ENCODE results near the gene TRIM56. TPM values are rescaled to one million over a fixed set of nuclear protein-coding genes. Genes with fewer than 3 reads are reported as not detected.

Gene TRIM56
- total and polyA plus RNA-seq, 2 of the 13 experiments (the other 11 are each of a cell fraction or from before 2014, with no cell fraction given) = 3.2 to 7.1 TPM

DNA sequence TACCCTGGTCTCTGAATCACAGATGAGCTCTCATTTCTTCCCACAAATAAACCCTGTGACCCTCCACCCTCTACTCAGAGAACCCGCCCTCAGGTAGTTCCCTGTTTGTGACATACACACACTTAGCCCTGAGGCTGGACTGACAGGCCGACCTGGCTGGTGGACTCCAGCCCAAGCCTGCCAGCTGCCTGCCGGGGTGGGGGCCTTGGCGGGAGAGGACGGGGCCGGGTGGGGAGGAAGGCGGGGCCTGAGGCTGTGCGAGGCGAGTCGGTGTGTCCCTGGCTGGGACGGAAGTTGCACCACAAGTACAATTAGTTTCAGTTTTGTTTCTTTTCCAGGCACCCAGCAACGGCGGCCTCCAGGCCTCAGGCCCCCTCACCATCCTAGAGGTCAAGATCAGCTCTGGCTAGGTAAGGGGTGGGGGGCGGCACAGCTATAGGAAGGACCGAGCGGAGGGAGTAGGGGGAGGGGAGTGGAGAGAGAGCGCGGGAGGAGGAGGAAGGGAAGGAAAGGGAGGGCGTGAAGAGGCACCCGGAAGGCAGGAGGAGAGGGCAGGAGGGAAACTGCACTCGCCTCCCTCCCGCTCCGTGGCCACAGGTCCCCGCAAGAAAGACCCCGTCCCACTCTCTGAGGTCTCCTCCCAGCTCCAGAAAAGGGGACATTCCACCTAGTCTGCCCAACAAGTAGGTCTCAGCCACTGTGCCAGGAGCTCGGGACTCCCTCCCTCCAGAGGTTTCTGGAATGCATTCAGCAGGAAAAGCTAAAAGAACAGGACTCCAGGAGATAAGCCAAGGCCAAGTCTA, at the start of gene TRIM56 (continued):
- TF ChIP-seq, protein P1, sequence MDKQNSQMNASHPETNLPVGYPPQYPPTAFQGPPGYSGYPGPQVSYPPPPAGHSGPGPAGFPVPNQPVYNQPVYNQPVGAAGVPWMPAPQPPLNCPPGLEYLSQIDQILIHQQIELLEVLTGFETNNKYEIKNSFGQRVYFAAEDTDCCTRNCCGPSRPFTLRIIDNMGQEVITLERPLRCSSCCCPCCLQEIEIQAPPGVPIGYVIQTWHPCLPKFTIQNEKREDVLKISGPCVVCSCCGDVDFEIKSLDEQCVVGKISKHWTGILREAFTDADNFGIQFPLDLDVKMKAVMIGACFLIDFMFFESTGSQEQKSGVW (CRISPR knock-in tag; IDR thresholded peaks at IDR 0.05; ENCODE audit: borderline replicate concordance) = no peak
- no peak for TF ChIP-seq ETV6 (CRISPR knock-in tag; conservative IDR thresholded peaks at IDR 0.05)
- no peak for TF ChIP-seq ZNF737 (CRISPR knock-in tag; IDR thresholded peaks at IDR 0.05; ENCODE audit: borderline replicate concordance)
- TF ChIP-seq, protein P2, sequence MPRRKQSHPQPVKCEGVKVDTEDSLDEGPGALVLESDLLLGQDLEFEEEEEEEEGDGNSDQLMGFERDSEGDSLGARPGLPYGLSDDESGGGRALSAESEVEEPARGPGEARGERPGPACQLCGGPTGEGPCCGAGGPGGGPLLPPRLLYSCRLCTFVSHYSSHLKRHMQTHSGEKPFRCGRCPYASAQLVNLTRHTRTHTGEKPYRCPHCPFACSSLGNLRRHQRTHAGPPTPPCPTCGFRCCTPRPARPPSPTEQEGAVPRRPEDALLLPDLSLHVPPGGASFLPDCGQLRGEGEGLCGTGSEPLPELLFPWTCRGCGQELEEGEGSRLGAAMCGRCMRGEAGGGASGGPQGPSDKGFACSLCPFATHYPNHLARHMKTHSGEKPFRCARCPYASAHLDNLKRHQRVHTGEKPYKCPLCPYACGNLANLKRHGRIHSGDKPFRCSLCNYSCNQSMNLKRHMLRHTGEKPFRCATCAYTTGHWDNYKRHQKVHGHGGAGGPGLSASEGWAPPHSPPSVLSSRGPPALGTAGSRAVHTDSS (CRISPR knock-in tag; conservative IDR thresholded peaks at IDR 0.05) = no peak
- TF ChIP-seq, protein P3, sequence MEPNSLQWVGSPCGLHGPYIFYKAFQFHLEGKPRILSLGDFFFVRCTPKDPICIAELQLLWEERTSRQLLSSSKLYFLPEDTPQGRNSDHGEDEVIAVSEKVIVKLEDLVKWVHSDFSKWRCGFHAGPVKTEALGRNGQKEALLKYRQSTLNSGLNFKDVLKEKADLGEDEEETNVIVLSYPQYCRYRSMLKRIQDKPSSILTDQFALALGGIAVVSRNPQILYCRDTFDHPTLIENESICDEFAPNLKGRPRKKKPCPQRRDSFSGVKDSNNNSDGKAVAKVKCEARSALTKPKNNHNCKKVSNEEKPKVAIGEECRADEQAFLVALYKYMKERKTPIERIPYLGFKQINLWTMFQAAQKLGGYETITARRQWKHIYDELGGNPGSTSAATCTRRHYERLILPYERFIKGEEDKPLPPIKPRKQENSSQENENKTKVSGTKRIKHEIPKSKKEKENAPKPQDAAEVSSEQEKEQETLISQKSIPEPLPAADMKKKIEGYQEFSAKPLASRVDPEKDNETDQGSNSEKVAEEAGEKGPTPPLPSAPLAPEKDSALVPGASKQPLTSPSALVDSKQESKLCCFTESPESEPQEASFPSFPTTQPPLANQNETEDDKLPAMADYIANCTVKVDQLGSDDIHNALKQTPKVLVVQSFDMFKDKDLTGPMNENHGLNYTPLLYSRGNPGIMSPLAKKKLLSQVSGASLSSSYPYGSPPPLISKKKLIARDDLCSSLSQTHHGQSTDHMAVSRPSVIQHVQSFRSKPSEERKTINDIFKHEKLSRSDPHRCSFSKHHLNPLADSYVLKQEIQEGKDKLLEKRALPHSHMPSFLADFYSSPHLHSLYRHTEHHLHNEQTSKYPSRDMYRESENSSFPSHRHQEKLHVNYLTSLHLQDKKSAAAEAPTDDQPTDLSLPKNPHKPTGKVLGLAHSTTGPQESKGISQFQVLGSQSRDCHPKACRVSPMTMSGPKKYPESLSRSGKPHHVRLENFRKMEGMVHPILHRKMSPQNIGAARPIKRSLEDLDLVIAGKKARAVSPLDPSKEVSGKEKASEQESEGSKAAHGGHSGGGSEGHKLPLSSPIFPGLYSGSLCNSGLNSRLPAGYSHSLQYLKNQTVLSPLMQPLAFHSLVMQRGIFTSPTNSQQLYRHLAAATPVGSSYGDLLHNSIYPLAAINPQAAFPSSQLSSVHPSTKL (CRISPR knock-in tag; IDR thresholded peaks at IDR 0.05) = peak; percentile 61; the same call in 1 of the 2 replicates
- no peak for TF ChIP-seq TCF7 (IDR thresholded peaks at IDR 0.05; ENCODE audit: low read depth)
- no peak for TF ChIP-seq ZZZ3 (CRISPR knock-in tag; IDR thresholded peaks at IDR 0.05; ENCODE audit: borderline replicate concordance)
- TF ChIP-seq, protein P4, sequence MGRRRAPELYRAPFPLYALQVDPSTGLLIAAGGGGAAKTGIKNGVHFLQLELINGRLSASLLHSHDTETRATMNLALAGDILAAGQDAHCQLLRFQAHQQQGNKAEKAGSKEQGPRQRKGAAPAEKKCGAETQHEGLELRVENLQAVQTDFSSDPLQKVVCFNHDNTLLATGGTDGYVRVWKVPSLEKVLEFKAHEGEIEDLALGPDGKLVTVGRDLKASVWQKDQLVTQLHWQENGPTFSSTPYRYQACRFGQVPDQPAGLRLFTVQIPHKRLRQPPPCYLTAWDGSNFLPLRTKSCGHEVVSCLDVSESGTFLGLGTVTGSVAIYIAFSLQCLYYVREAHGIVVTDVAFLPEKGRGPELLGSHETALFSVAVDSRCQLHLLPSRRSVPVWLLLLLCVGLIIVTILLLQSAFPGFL (CRISPR knock-in tag; IDR thresholded peaks at IDR 0.05) = no peak
- TF ChIP-seq, protein P5, sequence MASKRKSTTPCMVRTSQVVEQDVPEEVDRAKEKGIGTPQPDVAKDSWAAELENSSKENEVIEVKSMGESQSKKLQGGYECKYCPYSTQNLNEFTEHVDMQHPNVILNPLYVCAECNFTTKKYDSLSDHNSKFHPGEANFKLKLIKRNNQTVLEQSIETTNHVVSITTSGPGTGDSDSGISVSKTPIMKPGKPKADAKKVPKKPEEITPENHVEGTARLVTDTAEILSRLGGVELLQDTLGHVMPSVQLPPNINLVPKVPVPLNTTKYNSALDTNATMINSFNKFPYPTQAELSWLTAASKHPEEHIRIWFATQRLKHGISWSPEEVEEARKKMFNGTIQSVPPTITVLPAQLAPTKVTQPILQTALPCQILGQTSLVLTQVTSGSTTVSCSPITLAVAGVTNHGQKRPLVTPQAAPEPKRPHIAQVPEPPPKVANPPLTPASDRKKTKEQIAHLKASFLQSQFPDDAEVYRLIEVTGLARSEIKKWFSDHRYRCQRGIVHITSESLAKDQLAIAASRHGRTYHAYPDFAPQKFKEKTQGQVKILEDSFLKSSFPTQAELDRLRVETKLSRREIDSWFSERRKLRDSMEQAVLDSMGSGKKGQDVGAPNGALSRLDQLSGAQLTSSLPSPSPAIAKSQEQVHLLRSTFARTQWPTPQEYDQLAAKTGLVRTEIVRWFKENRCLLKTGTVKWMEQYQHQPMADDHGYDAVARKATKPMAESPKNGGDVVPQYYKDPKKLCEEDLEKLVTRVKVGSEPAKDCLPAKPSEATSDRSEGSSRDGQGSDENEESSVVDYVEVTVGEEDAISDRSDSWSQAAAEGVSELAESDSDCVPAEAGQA (IDR thresholded peaks at IDR 0.05; ENCODE audit: low read depth) = no peak
- TF ChIP-seq, protein P5 (CRISPR knock-in tag; IDR thresholded peaks at IDR 0.05; ENCODE audit: borderline replicate concordance) = no peak
- peak; percentile 52; the same call in 1 of the 2 replicates for TF ChIP-seq TGIF2 (CRISPR knock-in tag; IDR thresholded peaks at IDR 0.05)
- no peak for TF ChIP-seq HNRNPK (IDR thresholded peaks at IDR 0.05; ENCODE audit: low read depth, low read length, poor library complexity, severe bottlenecking)
- TF ChIP-seq, protein P6, sequence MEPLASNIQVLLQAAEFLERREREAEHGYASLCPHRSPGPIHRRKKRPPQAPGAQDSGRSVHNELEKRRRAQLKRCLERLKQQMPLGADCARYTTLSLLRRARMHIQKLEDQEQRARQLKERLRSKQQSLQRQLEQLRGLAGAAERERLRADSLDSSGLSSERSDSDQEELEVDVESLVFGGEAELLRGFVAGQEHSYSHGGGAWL (CRISPR knock-in tag; IDR thresholded peaks at IDR 0.05) = no peak
